Right kidney (tissue), 1 donor: Measurements from ENCODE around the gene DDX5.

Experiments
- DNase-seq: peaks from one replicate; pipeline ENCODE4 v3.0.0-alpha.2; 2016

The DDX5 gene

GRCh38 chr17:64448665-64449512 lies 57.2 kb downstream of the DDX5 start, which contains the start of gene MILR1:
TSS of gene MILR1 (plus strand) at chr17:64449115. CDS start at chr17:64449169, 54 bp downstream.
- no peak for DNase-seq
